IMR-90 (cell line): ENCODE data around the gene OR9A2. TPM values are rescaled to one million over a fixed set of nuclear protein-coding genes. Genes with fewer than 3 reads are reported as not detected.

Experiments
- ATAC-seq: fragments of 200-7000 bp; cut with Tn5 transposase; 2 replicates; pipeline ENCODE4 v1.9.1; 2020; ENCODE audit warnings: low read depth, mild to moderate bottlenecking, moderate library complexity
- BruUV-seq: library from RNA; stranded (reverse); fragments of 400-500 nt; replicated peaks from 2 replicates; lab custom pipeline; 2021; lab: Mats Ljungman, UMichigan
- CTCF ChIA-PET: fragments of 300-600 bp; formaldehyde crosslinking; extraction: SDS; loops from one replicate; lab custom pipeline; 2021; ENCODE audit warnings: antibody characterized with exemption; lab: Yijun Ruan, JAX
- POLR2A ChIA-PET: fragments of 300-600 bp; sonication (Branson Sonifier 250); formaldehyde crosslinking; loops from one replicate; lab custom pipeline; 2022; ENCODE audit warnings: antibody characterized with exemption; ENCODE audit not compliant: unreplicated experiment; lab: Charles Lee
- DNase-seq: peaks from one replicate; pipeline ENCODE4 v3.0.0; 2013
- H2AFZ ChIP-seq: replicated peaks from 2 replicates; pipeline ENCODE3; 2013; ENCODE audit warnings: low read length, mild to moderate bottlenecking; ENCODE audit not compliant: poor library complexity
- H2AK5ac ChIP-seq: 2 replicates; pipeline ENCODE4 v1.6.1; 2013; ENCODE audit warnings: low read depth, low read length, inconsistent platforms
- H2AK9ac ChIP-seq: replicated peaks from 2 replicates; pipeline ENCODE3; 2013; ENCODE audit warnings: mild to moderate bottlenecking, low read depth, low read length, moderate library complexity; ENCODE audit not compliant: poor library complexity
- H2BK120ac ChIP-seq: 2 replicates; pipeline ENCODE4 v1.6.1; 2013; ENCODE audit warnings: low read depth, low read length, inconsistent platforms
- H2BK15ac ChIP-seq: 3 replicates; pipeline ENCODE4 v1.6.1; 2013; ENCODE audit warnings: low read depth, low read length, inconsistent platforms
- H2BK20ac ChIP-seq: 2 replicates; pipeline ENCODE4 v1.6.1; 2013; ENCODE audit warnings: low read depth, mild to moderate bottlenecking, inconsistent platforms, low read length, moderate library complexity
- H2BK5ac ChIP-seq: 2 replicates; pipeline ENCODE4 v1.6.1; 2013; ENCODE audit warnings: mild to moderate bottlenecking, low read depth, low read length, inconsistent platforms; ENCODE audit not compliant: poor library complexity, severe bottlenecking
- H3K14ac ChIP-seq: replicated peaks from 2 replicates; pipeline ENCODE4 v1.6.1; 2013; ENCODE audit warnings: low read depth, low read length, inconsistent platforms
- H3K18ac ChIP-seq: 2 replicates; pipeline ENCODE4 v1.6.1; 2013; ENCODE audit warnings: low read depth, low read length, control low read depth
- H3K23ac ChIP-seq: 2 replicates; pipeline ENCODE4 v1.6.1; 2013; ENCODE audit warnings: low read depth, low read length, inconsistent platforms
- H3K27ac ChIP-seq: 2 replicates; pipeline ENCODE4 v1.5.1; 2013; ENCODE audit warnings: mild to moderate bottlenecking, control low read depth, low read length; ENCODE audit not compliant: insufficient read depth
- H3K27me3 ChIP-seq: 2 replicates; pipeline ENCODE4 v1.6.1; 2013; ENCODE audit warnings: low read length; ENCODE audit not compliant: control insufficient read depth, insufficient read depth
- H3K36me3 ChIP-seq: 2 replicates; pipeline ENCODE4 v1.6.1; 2013; ENCODE audit warnings: low read length, mixed read lengths; ENCODE audit not compliant: control insufficient read depth, insufficient read depth
- H3K4ac ChIP-seq: 2 replicates; pipeline ENCODE4 v1.6.1; 2013; ENCODE audit warnings: low read depth, low read length, inconsistent platforms
- H3K4me1 ChIP-seq: 2 replicates; pipeline ENCODE4 v1.6.1; 2013; ENCODE audit warnings: low read length, mixed read lengths; ENCODE audit not compliant: control insufficient read depth, insufficient read depth
- H3K4me2 ChIP-seq: 2 replicates; pipeline ENCODE4 v1.6.1; 2013; ENCODE audit warnings: low read depth, mild to moderate bottlenecking, control low read depth, low read length, moderate library complexity
- H3K4me3 ChIP-seq: 2 replicates; pipeline ENCODE4 v1.5.1; 2013; ENCODE audit warnings: low read depth, mild to moderate bottlenecking, control low read depth, low read length, moderate library complexity; ENCODE audit not compliant: insufficient read depth
- H3K56ac ChIP-seq: 2 replicates; pipeline ENCODE4 v1.6.1; 2013; ENCODE audit warnings: low read length, inconsistent platforms; ENCODE audit not compliant: insufficient read depth; ENCODE audit errors: extremely low read depth
- H3K79me1 ChIP-seq, 2 experiments: 2 replicates each; pipeline ENCODE4 v1.6.1; 2013; ENCODE audit warnings: low read length in 2 of 2, inconsistent platforms in 1 of 2, low read depth in 1 of 2
- H3K9ac ChIP-seq: 2 replicates; pipeline ENCODE4 v1.6.1; 2013; ENCODE audit warnings: low read depth, low read length, control low read depth
- H3K9me1 ChIP-seq: 2 replicates; pipeline ENCODE4 v1.6.1; 2013; ENCODE audit warnings: low read length, inconsistent platforms; ENCODE audit not compliant: insufficient read depth
- H3K9me3 ChIP-seq: 2 replicates; pipeline ENCODE4 v1.6.1; 2013; ENCODE audit warnings: low read length; ENCODE audit not compliant: control insufficient read depth, insufficient read depth
- H4K20me1 ChIP-seq: 2 replicates; pipeline ENCODE4 v1.6.1; 2013; ENCODE audit warnings: low read length, inconsistent platforms; ENCODE audit not compliant: insufficient read depth
- H4K5ac ChIP-seq: 2 replicates; pipeline ENCODE4 v1.6.1; 2013; ENCODE audit warnings: mild to moderate bottlenecking, low read depth, low read length, control low read depth
- H4K8ac ChIP-seq, 2 experiments: 2 replicates each; pipeline ENCODE4 v1.6.1; 2013; ENCODE audit warnings: low read depth in 2 of 2, low read length in 2 of 2, control low read depth in 1 of 2, inconsistent platforms in 1 of 2
- H4K91ac ChIP-seq: 2 replicates; pipeline ENCODE4 v1.6.1; 2013; ENCODE audit warnings: low read depth, low read length, inconsistent platforms; ENCODE audit not compliant: insufficient read depth
- BHLHE40 ChIP-seq: fragments of 150-350 bp; IDR thresholded peaks from 2 replicates; pipeline ENCODE4 v1.6.1; 2016; ENCODE audit warnings: mild to moderate bottlenecking, low read depth, low read length
- CEBPB ChIP-seq: IDR thresholded peaks from 2 replicates; pipeline ENCODE4 v1.6.1; 2012; ENCODE audit warnings: low read depth, low read length, improper control_type of control experiment
- CHD1 ChIP-seq: IDR thresholded peaks from 2 replicates; pipeline ENCODE4 v1.6.1; 2012; ENCODE audit warnings: low read depth, low read length, improper control_type of control experiment
- CTCF ChIP-seq: conservative IDR thresholded peaks from 2 replicates; pipeline ENCODE4 v1.5.1; 2012; ENCODE audit warnings: mild to moderate bottlenecking, low read depth, low read length, improper control_type of control experiment
- ELK1 ChIP-seq: fragments of 150-350 bp; IDR thresholded peaks from 2 replicates; pipeline ENCODE4 v1.6.1; 2016; ENCODE audit warnings: low read depth, mild to moderate bottlenecking, low read length, moderate library complexity, borderline replicate concordance
- FOS ChIP-seq: fragments of 150-350 bp; IDR thresholded peaks from 2 replicates; pipeline ENCODE4 v1.6.1; 2016; ENCODE audit warnings: low read depth, low read length
- MAFK ChIP-seq: IDR thresholded peaks from 2 replicates; pipeline ENCODE4 v1.6.1; 2012; ENCODE audit warnings: low read depth, low read length, improper control_type of control experiment
- MAZ ChIP-seq: IDR thresholded peaks from 2 replicates; pipeline ENCODE4 v1.6.1; 2012; ENCODE audit warnings: low read depth, mild to moderate bottlenecking, low read length, improper control_type of control experiment, moderate library complexity, borderline replicate concordance
- MXI1 ChIP-seq: IDR thresholded peaks from 2 replicates; pipeline ENCODE4 v1.6.1; 2012; ENCODE audit warnings: low read depth, mild to moderate bottlenecking, low read length, moderate library complexity, borderline replicate concordance
- NFE2L2 ChIP-seq: fragments of 150-350 bp; IDR thresholded peaks from 2 replicates; pipeline ENCODE4 v1.6.1; 2016; ENCODE audit warnings: low read depth, mild to moderate bottlenecking, low read length
- POLR2A ChIP-seq: IDR thresholded peaks from 2 replicates; pipeline ENCODE4 v1.6.1; 2012; ENCODE audit warnings: mild to moderate bottlenecking, low read depth, low read length
- RAD21 ChIP-seq: IDR thresholded peaks from 2 replicates; pipeline ENCODE4 v1.6.1; 2012; ENCODE audit warnings: low read length, improper control_type of control experiment
- RCOR1 ChIP-seq: IDR thresholded peaks from 2 replicates; pipeline ENCODE4 v1.6.1; 2012; ENCODE audit warnings: mild to moderate bottlenecking, low read length, improper control_type of control experiment; ENCODE audit not compliant: insufficient replicate concordance
- RFX5 ChIP-seq: IDR thresholded peaks from 2 replicates; pipeline ENCODE4 v1.8.0; 2012; ENCODE audit warnings: low read depth, mild to moderate bottlenecking, low read length, moderate library complexity
- SMC3 ChIP-seq: fragments of 150-350 bp; IDR thresholded peaks from 2 replicates; pipeline ENCODE4 v1.6.1; 2016; ENCODE audit warnings: low read depth, mild to moderate bottlenecking, antibody characterized with exemption, low read length, moderate library complexity
- WGBS, 2 experiments: methylation state at CpG; one replicate each; pipeline versions ENCODE4 v1.1.5 to v1.1.7; 2013; ENCODE audit warnings: missing lambda C conversion rate in 2 of 2; ENCODE audit not compliant: insufficient read length in 1 of 2; ENCODE audit errors: extremely low coverage in 2 of 2; 5-methylcytosine and 5-hydroxymethylcytosine counted together
- dilution Hi-C: fragments of 300-500 bp; cut with HindIII; formaldehyde crosslinking; loops from one replicate; pipeline ENCODE4 v1.14.3; 2018; ENCODE audit warnings: low sequenced_read_pairs; ENCODE audit not compliant: unreplicated experiment
- in situ Hi-C: fragments of 300-500 bp; cut with MboI; formaldehyde crosslinking; loops from 3 replicates; pipeline ENCODE4 v1.14.3; 2019; ENCODE audit warnings: low sequenced_read_pairs, inconsistent platforms, mixed read lengths
- intact Hi-C: fragments of 100-400 bp; cut with micrococcal nuclease; formaldehyde crosslinking; loops from 2 replicates; pipeline ENCODE4 v1.10.0; 2022
- polyA plus RNA-seq, 3 experiments: library from polyadenylated mRNA; depleted of rRNA; stranded (reverse); fragments of >200 nt; gene quantifications; 2 replicates each; pipeline ENCODE4 v1.2.3, GENCODE V29; 2012; ENCODE audit warnings: low replicate concordance in 1 of 3
- total RNA-seq: library from RNA; depleted of rRNA; stranded (reverse); fragments of >200 nt; gene quantifications from 2 replicates; pipeline ENCODE4 v1.2.3, GENCODE V29; 2012
- TF ChIP-seq, protein P1 (sequence below): fragments of 150-350 bp; IDR thresholded peaks from 2 replicates; pipeline ENCODE4 v1.6.1; 2017; ENCODE audit warnings: mild to moderate bottlenecking, antibody characterized with exemption, low read length, low read depth

The OR9A2 gene
- total and polyA plus RNA-seq, 2 of the 4 experiments (the other 2 are of a cell fraction), result not detected

DNA sequence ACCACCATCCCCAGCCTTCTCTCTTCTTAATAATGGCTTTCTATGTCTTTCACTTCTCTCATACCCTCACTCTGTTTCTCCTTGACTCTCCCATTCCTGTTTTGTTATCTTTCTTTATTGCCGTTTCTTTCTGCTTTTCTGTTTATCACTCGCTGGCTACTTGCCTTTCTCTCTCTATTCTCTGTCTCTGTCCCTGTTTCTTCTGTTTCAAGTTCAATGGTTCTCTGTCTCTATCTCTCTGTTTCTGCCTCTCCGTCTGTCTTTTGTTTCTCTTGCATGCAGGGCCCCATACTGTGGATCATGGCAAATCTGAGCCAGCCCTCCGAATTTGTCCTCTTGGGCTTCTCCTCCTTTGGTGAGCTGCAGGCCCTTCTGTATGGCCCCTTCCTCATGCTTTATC, 25.1 kb upstream of the OR9A2 start, which contains the start of gene OR6V1:
Gene OR6V1 (plus strand): TSS at position 301 of the 400 bp plus-strand sequence. CDS start 0 bp downstream, at position 301.
- Histone ChIP-seq H3K79me1 (no peaks in the 10 kb centered on the region), H3K27ac (no peak within 1 kb of the TSS), H3K56ac (no peak within 1 kb of the TSS), H2BK20ac (no peak within 1 kb of the TSS), H4K20me1 (no peaks in the 10 kb centered on the region), H3K4me3 (no peak within 1 kb of the TSS), H3K9me1 (no peaks in the 10 kb centered on the region), H2AK9ac (no peak within 1 kb of the TSS), H2AK5ac (no peak within 1 kb of the TSS), H3K4ac (no peak within 1 kb of the TSS), H4K91ac (no peak within 1 kb of the TSS), H4K5ac (no peak within 1 kb of the TSS), H4K8ac (no peak within 1 kb of the TSS), H3K23ac (no peak within 1 kb of the TSS), H3K9ac (no peak within 1 kb of the TSS), H3K4me1 (no peaks in the 10 kb centered on the region), H3K9me3 (peaks cover 6% of the 10 kb centered on the region; the same call in 1 of the 2 replicates), H2BK15ac (no peak within 1 kb of the TSS), H2AFZ (no peak within 1 kb of the TSS), H3K14ac (no peak within 1 kb of the TSS), H3K27me3 (no peaks in the 10 kb centered on the region), H3K18ac (no peak within 1 kb of the TSS), H3K36me3 (no peaks in the 10 kb centered on the region), H3K4me2 (no peak within 1 kb of the TSS), H2BK5ac (no peak within 1 kb of the TSS), H2BK120ac (no peak within 1 kb of the TSS)
- intact Hi-C loops (no loop called here), in situ Hi-C loops (no loop called here), dilution Hi-C loops (no loop called here)
- DNase-seq, result no peak
- ChIA-PET POLR2A (no interaction called here), CTCF (interaction anchor here (0.5 kb wide), 1 partner anchor 120 kb away, joined by 4 read pairs; no protein-coding TSS in a partner anchor)
- ATAC-seq, result no peak
- BruUV-seq, result no TSS peak
- TF ChIP-seq CHD1 (no peak), ELK1 (no peak), FOS (no peak), RCOR1 (no peak), CEBPB (no peak), MAFK (no peak), MAZ (no peak), NFE2L2 (no peak), CTCF (no peak), MXI1 (no peak), SMC3 (no peak), BHLHE40 (no peak), POLR2A (no peak), RAD21 (no peak), RFX5 (no peak)
- TF ChIP-seq, protein P1, sequence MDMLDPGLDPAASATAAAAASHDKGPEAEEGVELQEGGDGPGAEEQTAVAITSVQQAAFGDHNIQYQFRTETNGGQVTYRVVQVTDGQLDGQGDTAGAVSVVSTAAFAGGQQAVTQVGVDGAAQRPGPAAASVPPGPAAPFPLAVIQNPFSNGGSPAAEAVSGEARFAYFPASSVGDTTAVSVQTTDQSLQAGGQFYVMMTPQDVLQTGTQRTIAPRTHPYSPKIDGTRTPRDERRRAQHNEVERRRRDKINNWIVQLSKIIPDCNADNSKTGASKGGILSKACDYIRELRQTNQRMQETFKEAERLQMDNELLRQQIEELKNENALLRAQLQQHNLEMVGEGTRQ, result no peak
- 30% methylated on average over 2 of the region's 4 CpGs; no CpG with 5 or more reads in 1 of the 2 experiments for WGBS, 2 experiments
